NK-92 treated with Interleukin-12 subunit alpha and Interleukin-12 subunit beta, amount 100 ng/mL, for 24 hours (cell line): ENCODE data around the gene ARSD.
"Not testable (repeated sequence)": the region's sequence is repeated elsewhere in the genome, so short reads cannot be mapped to it uniquely, and the experiment has no call there.

Experiments used
- DNase-seq: peaks from one replicate; lab custom pipeline; 2025; lab: John Stamatoyannopoulos, UW

ARSD gene

DNA sequence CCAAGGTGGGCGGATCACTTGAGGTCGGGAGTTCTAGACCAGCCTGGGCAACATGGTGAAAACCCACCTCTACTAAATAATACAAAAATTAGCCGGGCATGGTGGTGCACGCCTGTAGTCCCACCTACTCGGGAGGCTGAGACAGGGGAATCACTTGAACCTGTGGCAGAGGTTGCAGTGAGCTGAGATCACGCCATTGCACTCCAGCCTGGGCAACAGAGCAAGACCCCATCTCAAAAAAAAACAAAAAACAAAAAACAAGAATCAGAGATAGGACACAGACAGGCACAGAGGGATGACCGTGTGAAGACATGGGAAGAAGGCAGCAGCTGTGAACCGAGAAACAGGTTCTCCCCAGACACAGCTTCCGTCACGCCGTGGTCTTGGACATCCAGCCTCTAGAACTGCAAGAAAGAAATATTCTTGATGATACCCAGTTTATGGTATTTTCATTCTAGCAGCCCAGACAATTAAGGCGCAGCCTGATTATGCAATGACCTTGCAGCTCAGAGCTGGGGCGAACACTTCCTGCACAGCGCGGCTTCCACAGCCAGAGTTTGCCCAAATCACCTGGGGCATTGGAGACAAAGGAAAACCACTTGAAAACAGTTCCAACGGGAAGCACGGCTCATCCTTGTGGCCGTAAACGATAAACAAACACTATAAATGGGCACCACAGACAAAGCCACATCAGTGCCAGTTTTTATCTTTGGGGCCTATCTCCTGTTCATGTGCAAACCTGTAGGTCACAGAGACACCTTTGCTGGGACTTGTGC is 4.2 kb upstream of the ARSD start:
- DNase-seq, result no peak

DNA sequence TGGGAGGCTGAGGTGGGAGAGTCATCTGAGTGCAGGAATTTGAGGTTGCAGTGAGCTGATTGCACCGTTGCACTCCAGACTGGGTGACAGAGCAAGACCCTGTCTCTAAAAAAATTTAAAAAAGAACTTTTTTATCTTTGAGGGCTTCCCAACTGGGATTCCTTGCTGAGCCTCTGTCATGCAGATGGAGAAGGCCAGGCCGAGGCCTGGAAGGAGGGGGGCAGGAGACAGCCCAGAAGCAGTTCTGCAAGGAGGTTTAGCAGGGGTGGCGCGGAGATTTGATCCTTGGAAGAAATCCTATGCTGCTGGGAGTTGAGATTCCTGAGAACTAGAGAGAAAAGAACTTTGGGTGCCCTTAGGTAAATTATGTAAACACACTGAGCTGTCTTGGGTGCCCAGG is 2.5 kb upstream of the ARSD start:
- no peak for DNase-seq

DNA sequence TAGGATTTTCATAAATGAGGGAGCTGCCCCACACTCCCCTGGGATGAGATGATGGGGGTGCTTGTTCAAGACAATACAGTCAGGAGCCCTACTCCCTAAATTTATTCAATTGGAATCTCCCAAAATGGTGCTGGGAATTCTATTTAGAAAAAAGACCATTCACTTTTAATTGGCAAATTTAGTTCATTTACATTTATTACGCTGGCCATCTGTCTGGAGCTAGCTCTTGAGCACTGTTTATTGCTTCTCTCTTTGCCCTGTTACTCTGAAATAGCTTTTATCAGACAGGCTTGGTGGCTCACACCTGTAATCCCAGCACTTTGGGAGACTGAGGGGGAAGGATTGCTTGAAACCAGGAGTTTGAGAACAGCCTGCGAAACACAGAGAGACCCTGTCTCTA is 2.0 kb upstream of the ARSD start:
- no peak for DNase-seq

DNA sequence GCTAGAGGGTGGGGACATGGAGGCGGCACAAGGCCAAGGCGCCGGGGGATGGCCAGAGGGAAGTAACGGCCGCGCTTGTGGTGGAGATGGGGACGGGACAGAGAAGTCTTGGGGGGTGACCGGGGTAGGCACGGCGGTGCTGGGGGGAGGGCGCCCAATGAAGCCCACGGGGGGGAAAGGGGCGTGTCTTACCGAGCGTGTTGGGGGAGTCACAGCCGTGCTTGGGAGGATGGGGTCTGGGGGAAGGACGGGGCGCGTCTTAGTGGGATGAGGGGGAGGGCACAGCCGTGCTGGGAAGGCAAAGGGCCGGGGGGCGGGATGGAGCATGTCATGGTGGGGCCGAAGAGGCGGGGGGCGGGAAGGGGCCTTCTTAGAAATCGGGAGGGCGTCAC is 952 bp downstream of the ARSD start:
- DNase-seq, result no peak

DNA sequence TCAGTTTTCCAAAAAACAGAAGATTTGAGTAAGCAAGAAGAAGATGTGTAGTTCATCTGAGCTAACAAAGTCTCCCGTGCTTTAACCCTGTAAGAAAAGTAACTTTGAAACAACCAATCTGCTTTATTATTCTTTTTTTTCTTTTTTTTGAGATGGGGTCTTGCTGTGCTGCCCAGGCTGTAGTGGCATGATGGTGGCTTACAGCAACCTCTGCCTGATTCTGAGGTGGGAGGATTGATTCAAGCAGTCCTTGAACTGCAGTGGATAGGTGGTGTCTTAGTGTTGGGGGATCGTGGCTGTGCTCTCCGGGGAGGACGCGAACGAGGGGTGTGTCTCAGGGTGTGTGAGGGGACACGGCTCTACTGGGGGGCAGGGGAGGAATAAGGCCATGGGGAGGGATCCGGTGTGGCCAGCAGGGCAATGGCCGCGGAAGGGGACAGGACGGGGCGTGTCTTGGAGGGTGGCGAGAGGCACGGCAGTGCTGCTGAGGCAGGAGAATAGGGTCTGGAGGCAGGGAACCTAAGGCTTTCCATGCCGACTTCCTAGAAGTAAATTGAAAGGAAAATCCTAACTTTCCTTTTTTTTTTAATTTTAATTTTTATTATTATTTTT is 2.4 kb downstream of the ARSD start:
- DNase-seq, result no peak

DNA sequence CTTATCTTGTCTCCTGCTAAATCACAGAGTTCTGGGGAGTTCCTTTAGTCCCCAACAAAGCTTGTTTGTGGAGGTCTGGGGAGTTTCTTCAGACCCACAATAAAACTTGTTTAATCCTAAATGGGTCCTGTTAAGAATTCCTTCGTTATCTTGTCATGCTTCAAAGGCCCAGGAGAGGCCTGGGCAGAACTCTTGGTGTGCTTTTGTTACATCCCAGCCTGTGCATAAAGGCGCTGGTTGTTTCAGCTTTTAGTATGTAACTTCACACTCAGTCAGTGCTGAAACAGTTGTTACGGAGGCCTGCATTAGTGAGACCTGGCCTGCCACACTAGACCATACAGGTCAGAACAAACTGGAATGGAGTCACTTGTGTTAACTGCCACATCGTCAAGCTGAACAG is 2.9 kb downstream of the ARSD start:
- not testable (repeated sequence) for DNase-seq

DNA sequence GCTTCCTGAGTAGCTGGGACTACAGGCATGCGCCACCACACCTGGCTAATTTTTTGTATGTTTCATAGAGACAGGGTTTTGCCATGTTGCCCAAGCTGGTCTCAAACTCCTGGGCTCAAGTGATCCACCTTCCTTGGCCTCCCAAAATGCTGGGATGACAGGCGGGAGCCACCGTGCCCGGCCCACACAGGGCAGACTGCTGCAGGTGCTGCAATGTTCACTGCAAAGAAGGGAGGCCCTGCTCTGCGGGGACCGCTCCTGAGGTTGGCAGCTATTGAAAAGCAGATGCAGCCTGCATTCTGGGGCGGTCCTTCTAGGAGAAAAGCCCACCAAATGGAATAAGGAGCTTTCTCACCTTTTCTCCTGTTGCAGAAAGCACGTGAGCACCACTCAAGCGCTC is 5.0 kb downstream of the ARSD start:
- no peak for DNase-seq

DNA sequence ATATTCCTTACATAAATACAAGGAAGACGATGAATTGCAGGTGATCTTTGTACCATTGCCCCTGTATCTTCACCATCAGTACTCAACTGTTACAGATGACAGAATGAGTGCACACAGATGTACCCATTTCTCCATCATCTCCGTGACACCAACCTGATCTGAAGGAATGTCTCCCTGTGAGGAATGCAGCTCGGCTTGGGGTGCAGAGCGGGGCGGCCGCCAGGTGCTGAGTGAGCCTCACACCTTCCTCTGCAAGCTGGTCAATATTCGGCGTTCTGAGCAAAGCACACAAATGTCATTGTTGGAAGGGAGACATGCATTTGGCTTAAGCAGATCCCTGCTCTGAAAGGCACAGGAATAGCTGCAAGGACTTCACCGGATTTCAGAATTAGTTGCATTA is 7.4 kb downstream of the ARSD start:
- DNase-seq, result no peak

DNA sequence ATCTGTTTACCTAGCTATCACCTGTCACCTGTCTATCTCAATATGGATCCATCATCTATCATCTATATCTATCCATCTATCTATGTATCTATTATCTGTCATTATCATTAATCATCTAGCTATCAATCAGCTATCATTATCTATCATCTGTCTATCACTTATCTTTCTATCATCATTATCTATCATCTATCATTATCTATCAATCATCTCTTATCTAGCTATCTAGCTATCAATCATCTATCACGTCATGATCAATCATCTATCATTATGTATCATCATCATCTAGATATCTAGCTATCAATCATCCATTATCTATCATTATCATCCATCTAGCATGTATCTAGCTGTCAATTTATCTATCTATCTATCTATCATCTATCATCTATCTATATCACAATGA is 7.9 kb downstream of the ARSD start:
- no peak for DNase-seq

DNA sequence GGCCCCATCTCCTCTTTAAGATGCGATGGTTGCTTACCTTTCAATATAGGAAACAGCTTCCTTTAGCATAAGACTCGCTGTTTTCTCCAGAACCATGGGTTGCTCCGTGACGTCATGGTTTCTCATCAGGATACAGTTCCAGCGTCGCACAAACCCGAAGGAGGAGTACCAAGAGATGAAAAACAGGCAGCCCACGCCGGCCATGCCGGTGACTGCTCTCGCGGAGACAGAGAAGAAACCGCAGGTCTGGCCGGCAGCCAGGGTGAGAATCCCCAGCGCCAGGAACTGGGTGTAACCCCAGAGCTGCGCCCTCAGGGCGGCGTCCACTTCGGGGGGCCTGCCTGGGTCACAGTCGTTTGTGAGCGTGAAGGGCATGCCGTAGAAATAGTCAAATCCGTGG is 11.4 kb downstream of the ARSD start:
- no peak for DNase-seq

DNA sequence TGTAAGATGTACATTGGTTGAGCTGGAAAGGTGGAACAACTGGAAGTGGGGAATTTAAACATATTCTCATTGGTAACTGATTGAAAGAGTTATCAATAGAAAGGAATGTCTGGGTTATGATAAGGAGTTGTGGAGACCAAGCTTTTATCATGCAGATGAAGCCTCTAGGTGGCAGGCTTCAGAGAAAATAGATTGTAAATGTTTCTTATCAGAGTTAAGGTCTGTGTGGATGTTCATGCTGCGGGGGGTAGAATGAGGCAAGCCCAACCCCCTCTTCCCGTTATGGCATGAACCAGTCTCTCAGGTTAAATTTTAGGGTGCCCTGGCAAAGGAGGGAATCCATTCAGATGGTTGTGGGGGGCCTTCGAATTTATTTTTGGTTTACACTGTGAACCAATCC is 16.0 kb downstream of the ARSD start:
- no peak for DNase-seq

DNA sequence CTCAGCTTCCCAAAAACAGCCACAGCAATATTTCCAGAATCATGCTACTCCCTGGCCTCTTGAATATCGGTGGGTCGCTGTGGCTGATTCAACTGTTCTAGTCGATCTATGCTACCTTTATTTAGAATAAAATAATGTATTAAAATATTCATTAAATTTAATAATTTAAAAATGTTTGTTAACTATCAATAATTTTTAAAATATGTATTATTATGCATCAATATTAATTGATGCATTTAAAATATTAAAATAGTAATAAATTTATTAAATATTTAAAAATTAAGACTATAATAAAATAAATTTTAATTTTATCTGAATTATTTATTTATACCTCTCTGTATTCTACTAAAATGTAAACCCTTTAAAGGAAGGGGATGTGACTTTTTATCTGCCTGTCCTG is 19.0 kb downstream of the ARSD start:
- DNase-seq, result no peak

DNA sequence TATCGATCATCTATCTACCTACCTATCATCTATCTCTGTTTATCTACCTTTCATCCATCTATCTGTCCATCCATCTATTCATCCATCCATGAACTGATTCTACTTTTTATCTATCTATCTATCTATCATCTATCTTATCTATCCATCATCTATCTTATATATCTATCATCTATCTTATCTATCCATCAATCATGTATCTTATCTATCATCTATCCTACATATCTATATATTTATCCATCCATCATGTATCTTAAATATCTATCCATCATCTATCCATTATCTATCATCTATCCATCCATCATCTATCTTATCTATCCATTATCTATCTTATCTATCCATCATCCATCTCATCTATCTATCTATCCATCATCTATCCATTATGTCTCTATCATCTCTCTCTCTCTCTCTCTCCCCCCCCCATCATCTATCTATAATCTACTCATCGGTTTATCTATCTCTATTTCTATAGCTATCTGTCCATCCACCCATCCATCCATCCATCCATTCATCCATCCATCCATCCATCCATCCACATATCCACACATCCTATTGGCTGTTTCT is 20.9 kb downstream of the ARSD start:
- DNase-seq, result no peak

DNA sequence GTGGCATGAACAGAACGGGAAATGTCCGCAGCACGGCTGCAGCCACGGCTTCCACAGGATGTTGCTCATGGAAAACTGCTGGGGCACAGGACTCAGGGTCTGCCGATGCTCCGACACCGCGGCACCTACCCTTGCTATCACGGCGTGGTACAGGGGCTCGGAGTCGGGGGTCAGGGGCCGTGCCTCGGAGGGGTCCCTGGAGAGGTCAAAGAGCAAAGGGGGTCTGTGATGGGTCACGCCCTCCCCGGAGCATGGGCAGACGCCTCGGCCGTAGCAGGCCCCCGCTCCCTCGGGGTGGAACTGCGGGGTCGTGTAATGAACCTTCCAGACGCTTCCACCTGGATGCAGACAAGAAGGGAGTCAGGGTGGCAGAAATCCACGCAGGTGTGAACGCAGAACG is 21.8 kb downstream of the ARSD start:
- DNase-seq, result no peak

DNA sequence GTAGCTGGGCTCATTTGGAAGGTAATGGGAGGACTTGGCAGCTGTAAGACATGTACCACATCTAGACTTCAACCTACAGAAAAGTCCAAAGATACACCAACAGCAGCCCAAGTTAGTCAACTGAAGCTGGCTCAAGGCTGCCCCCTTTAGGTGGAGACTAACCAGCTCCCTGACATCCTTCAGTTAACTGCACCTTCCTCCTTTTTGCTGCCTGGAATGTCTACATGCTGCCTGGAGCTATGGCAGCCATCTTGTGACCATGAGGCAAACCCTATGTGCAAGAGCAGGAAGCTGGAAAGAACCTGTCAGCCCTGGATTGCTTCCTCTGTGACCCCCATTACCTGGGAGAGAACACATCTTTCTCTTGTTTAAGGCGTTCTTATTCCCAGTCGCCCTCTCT is 25.8 kb downstream of the ARSD start:
- DNase-seq, result no peak

DNA sequence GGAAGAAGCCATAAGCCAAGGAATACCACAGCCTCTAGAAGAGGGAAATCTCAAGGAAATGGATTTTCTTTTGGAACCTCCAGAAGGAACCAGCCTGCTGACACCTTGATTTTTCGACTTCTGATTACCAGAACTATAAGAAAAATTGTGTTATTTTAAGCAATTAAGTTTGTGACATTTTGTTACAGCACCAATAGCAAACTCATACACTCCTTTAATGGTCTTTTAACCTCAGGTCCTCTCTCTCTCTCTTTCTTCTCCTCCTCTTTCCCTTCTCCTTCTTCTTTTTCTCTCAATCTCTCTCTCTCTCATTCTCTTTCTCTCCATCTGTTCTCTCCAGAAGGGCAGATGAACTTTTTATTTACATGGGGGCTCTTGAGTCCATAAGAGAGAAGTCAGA is 26.3 kb downstream of the ARSD start:
- no peak for DNase-seq

DNA sequence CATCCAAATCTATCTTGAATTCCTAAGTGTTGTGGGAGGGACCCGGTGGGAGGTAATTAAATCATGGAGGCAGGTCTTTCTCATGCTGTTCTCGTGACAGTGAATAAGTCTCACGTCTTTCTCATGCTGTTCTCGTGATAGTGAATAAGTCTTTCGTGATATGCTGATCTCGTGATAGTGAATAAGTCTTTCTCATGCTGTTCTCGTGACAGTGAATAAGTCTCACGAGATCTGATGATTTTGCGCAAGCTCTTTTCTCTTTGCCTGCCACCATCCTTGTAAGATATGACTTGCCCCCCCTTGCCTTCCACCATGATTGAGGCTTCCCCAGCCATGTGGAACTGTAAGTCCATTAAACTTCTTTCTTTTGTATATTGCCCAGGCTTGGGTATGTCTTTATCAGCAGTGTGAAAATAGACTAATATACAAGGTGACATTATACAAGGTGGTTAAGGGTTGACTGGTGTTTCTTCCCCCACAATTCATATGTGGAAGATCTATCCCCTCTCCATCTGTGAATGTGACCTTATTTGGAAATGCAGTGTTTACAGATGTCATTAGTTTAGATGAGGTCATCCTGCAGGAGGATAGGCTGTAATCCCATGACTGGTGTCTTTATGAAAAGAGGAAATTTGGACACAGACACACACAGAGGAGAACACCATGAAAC is 27.6 kb downstream of the ARSD start:
- DNase-seq, result no peak

DNA sequence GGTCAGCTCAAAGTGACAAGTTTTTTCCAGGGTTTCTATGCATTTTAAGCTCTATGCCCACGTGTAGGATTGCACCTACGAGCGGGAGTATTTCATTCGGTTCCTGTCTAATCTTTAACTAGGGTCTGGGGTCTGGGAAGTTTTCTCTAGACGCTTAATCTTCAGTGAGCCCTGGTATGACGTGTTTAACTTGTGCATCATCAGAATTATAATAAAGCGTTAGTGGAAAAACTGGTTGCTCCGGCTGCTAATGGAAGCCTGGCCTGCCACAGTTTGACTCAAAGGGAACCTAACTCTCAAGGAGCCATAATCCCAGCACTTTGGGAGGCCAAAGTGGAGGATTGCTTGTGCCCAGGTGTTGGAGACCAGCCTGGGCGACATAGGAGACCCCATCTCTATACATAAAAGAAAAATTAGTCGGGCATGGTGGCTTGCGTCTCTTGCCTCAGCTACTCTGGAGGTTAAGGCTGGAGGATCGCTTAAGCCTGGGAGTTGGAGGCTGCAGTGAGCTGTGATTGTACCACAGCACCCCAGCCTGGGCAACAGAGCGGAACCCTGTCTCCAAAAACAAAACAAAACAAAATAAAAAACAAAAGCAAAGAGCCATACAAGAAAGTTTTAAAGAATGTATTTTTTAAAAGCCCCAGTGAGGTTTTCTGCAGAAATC is 30.2 kb downstream of the ARSD start:
- DNase-seq, result no peak

DNA sequence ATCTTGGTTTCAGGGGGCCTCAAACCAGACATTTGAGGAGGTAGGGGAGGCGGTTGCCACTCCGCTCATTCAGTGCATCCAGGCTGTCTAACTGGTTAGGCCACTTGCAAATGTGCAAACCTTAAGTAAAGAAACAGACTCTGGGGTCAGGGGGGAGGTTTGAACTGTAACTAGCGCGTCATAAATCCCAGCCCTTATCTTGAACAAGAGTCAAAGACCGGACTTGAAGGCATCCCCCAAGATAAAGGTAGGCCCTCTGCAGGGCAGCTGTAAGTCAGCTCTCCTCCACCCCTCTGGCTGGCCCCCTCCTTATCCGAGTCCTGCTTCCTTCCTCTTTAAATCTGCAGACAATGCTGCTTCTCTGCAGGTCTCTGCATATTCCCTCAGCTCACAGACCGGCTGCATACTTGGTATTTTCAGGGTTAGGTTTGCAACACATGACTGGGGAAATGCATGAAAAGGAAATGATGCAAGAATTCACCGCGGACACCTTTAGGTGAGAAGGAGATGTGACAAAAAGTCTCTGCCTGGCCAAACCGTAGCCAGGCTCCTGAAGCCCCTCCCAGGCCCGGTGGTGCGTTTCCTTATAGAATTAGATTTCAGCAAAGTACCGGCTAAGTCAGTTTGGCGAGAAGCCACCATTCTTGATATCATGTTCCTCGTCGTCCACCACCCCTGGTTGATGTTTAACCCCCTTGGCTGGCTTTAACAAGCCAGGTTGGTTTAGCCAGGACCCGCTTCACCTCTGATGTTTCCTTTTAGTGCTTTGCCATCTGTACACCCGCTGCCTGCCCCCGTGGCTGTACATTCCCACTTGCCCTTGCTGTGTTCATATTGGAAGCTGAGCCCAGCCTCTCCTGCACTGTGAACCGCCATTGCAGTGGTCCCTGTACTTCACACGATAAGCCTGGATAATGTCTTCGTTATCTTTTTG is 31.2 kb downstream of the ARSD start:
- DNase-seq, result peak; percentile 77

DNA sequence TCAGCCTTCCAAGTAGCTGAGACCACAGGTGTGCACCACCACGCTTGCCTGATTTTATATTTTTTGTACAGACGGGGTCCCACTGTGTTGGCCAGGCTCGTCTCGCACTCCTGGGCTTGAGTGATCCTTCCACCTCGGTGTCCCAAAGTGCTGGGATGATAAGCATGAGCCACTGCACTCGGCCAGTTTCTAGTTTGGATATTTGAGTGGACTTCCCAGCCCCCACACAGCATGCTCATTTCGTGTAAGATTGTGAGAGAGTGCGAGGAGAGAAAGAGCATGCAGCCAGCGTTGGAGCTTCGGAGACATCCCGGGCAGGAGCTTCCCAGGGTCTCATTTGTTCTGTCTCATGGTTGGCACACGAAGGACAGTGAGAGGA is 31.8 kb downstream of the ARSD start:
- no peak for DNase-seq

DNA sequence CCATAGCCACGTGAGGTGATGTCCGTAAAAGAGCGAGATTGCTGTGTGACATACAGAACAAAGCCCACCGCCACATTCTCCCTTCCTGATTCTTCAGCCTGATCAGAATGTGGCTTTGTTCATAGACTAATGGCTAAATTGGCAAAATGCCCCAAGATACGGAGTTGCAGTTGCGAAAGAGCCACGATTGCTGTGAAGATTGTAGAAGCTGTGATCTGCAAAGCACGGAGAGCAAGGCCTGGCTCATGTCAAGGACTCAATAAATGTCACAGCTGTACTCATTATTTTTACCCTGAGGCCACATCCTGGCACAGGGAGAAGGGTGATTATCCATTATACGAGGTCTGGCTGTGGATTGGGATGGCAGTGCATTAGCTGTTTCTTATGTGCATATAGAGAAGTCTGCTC is 34.2 kb downstream of the ARSD start:
- no peak for DNase-seq

DNA sequence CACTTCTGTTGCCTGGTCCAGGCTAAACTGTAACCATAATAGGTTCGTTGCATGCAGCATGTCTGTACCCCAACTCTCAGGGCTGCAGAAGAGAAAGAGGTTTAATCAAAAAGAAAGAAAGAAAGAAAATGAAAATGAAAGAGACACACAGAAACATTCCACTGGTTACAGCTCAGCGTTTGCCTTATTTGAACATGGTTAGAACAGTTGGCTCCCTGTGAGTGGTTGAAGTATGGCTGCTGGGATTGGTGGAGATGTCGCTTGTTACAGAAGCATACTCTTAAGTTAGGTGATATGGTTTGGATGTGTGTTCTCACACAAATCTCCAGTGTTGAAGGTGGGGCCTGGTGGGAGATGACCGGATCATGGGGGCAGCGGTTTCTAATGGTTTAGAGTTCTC is 36.3 kb downstream of the ARSD start:
- no peak for DNase-seq
